HepG2 (cell line): ENCODE data around the gene CPT1B. TPM values are rescaled to one million over a fixed set of nuclear protein-coding genes. Genes with fewer than 3 reads are reported as not detected.

ENCODE experiments used
- BORCS8-MEF2B ChIP-seq: sonication (generic); formaldehyde crosslinking; IDR thresholded peaks from 2 replicates; pipeline ENCODE4 v1.8.0; 2022; ENCODE audit warnings: mild to moderate bottlenecking, missing genetic modification reagents
- CEBPZ ChIP-seq: IDR thresholded peaks from 2 replicates; pipeline ENCODE4 v1.6.1; 2012; ENCODE audit warnings: low read length, improper control_type of control experiment
- CENPX ChIP-seq: sonication (generic); formaldehyde crosslinking; IDR thresholded peaks from 2 replicates; pipeline ENCODE4 v1.9.0; 2021; ENCODE audit warnings: mild to moderate bottlenecking, missing genetic modification reagents, moderate library complexity
- EP300 ChIP-seq, 3 experiments: sonication (generic) in 1 of 3; formaldehyde crosslinking in 1 of 3; IDR thresholded peaks; 2 replicates each; pipeline versions ENCODE4 v1.5.1 to v1.6.1; 2011 to 2020; ENCODE audit warnings: low read depth in 2 of 3, low read length in 2 of 3, borderline replicate concordance in 1 of 3, improper control_type of control experiment in 1 of 3, mild to moderate bottlenecking in 1 of 3, missing genetic modification reagents in 1 of 3, moderate library complexity in 1 of 3
- ETV6 ChIP-seq: sonication (generic); formaldehyde crosslinking; conservative IDR thresholded peaks from 2 replicates; pipeline ENCODE4 v1.4.0; 2020; ENCODE audit warnings: missing genetic modification reagents
- FOXJ3 ChIP-seq: sonication (generic); formaldehyde crosslinking; IDR thresholded peaks from 2 replicates; pipeline ENCODE4 v1.4.0; 2020; ENCODE audit warnings: missing genetic modification reagents, mild to moderate bottlenecking, borderline replicate concordance
- GATA4 ChIP-seq: sonication (generic); IDR thresholded peaks from 2 replicates; pipeline ENCODE4 v1.6.1; 2016; ENCODE audit warnings: antibody characterized with exemption, low read depth, borderline replicate concordance
- HINFP ChIP-seq: sonication (generic); formaldehyde crosslinking; IDR thresholded peaks from 2 replicates; pipeline ENCODE4 v1.4.0; 2020; ENCODE audit warnings: low read depth, mild to moderate bottlenecking, missing genetic modification reagents
- MYPOP ChIP-seq: sonication (generic); formaldehyde crosslinking; IDR thresholded peaks from 2 replicates; pipeline ENCODE4 v1.8.1; 2023; ENCODE audit warnings: mild to moderate bottlenecking, moderate library complexity, missing genetic modification reagents
- SCMH1 ChIP-seq: sonication (generic); formaldehyde crosslinking; IDR thresholded peaks from 2 replicates; pipeline ENCODE4 v1.9.0; 2021; ENCODE audit warnings: missing genetic modification reagents, mild to moderate bottlenecking, borderline replicate concordance
- TEAD3 ChIP-seq: optimal IDR thresholded peaks from 2 replicates; pipeline ENCODE3; 2016; ENCODE audit warnings: borderline replicate concordance
- ZBTB7B ChIP-seq: sonication (generic); formaldehyde crosslinking; IDR thresholded peaks from 2 replicates; pipeline ENCODE4 v1.4.0; 2020; ENCODE audit warnings: missing genetic modification reagents
- ZNF263 ChIP-seq: sonication (generic); formaldehyde crosslinking; IDR thresholded peaks from 2 replicates; pipeline ENCODE4 v1.4.0; 2020; ENCODE audit warnings: missing genetic modification reagents
- ZNF367 ChIP-seq: sonication (generic); formaldehyde crosslinking; IDR thresholded peaks from 2 replicates; pipeline ENCODE4 v1.4.0; 2020; ENCODE audit warnings: missing genetic modification reagents, borderline replicate concordance
- ZNF468 ChIP-seq: sonication (generic); formaldehyde crosslinking; IDR thresholded peaks from 2 replicates; pipeline ENCODE4 v1.8.0; 2022; ENCODE audit warnings: mild to moderate bottlenecking, moderate library complexity, missing genetic modification reagents
- ZNF484 ChIP-seq: sonication (generic); formaldehyde crosslinking; IDR thresholded peaks from 2 replicates; pipeline ENCODE4 v1.5.1; 2020; ENCODE audit warnings: mild to moderate bottlenecking, low read depth, missing genetic modification reagents, borderline replicate concordance
- ZNF616 ChIP-seq: sonication (generic); formaldehyde crosslinking; IDR thresholded peaks from 2 replicates; pipeline ENCODE4 v1.5.0; 2020; ENCODE audit warnings: low read depth, mild to moderate bottlenecking, missing genetic modification reagents
- ZNF619 ChIP-seq: sonication (generic); formaldehyde crosslinking; IDR thresholded peaks from 2 replicates; pipeline ENCODE4 v1.4.0; 2020; ENCODE audit warnings: mild to moderate bottlenecking, missing genetic modification reagents
- ZNF644 ChIP-seq: IDR thresholded peaks from 2 replicates; pipeline ENCODE4 v1.6.1; 2016; ENCODE audit warnings: low read depth
- polyA plus RNA-seq, 8 experiments: library from polyadenylated mRNA; depleted of rRNA in 3 of 8; stranded (reverse) in 7 of 8; unstranded in 1 of 8; fragments of >200 nt; fragmentation: Illumina TruSeq in 4 of 8; extraction: Trizol in 4 of 8; gene quantifications; 2 replicates each; pipeline versions ENCODE4 v1.2.1 to v1.2.3, GENCODE V29; 2011 to 2016; ENCODE audit warnings: low read depth in 4 of 8, missing spikeins in 1 of 8, mixed read lengths in 1 of 8; ENCODE audit not compliant: insufficient read depth in 1 of 8
- total RNA-seq, 5 experiments: library from RNA; depleted of rRNA; stranded (reverse); fragments of >200 nt; fragmentation: Illumina TruSeq; extraction: Trizol; gene quantifications; 2 replicates each; pipeline ENCODE4 v1.2.3, GENCODE V29; 2016; ENCODE audit warnings: low read depth in 1 of 5

The CPT1B gene
- total and polyA plus RNA-seq, 2 of the 13 experiments (the other 11 are each of a cell fraction or from before 2014, with no cell fraction given), result 9.2 to 19.5 TPM

GRCh38 chr22:50562523-50563412 is 15.5 kb downstream of the CPT1B start, which contains the start of gene SYCE3 (continued):
- TF ChIP-seq EP300 (IDR thresholded peaks at IDR 0.05; ENCODE audit: low read depth in 2 of 2, low read length in 2 of 2), result no peak
- no peak for TF ChIP-seq EP300 (CRISPR knock-in tag; IDR thresholded peaks at IDR 0.05; ENCODE audit: borderline replicate concordance)
- no peak for TF ChIP-seq ZNF484 (CRISPR knock-in tag)
- no peak for TF ChIP-seq ZNF616 (CRISPR knock-in tag)
- TF ChIP-seq ZNF619 (CRISPR knock-in tag), result 0 out of 2 replicates have a peak, but pooled peaks have one; percentile 78
- 0 out of 2 replicates have a peak, but pooled peaks have one; percentile 62 for TF ChIP-seq ZBTB7B (CRISPR knock-in tag)
- no peak for TF ChIP-seq GATA4
- TF ChIP-seq CENPX (CRISPR knock-in tag), result no peak
- TF ChIP-seq ZNF263 (CRISPR knock-in tag), result no peak
- no peak for TF ChIP-seq SCMH1 (CRISPR knock-in tag)
- 0 out of 2 replicates have a peak, but pooled peaks have one; percentile 13 for TF ChIP-seq MYPOP (CRISPR knock-in tag)
- peak; percentile 83; the same call in 1 of the 2 replicates for TF ChIP-seq HINFP (CRISPR knock-in tag)
- TF ChIP-seq TEAD3, result peak; percentile 90
- TF ChIP-seq FOXJ3, result no peak
- no peak for TF ChIP-seq ZNF644 (CRISPR knock-in tag)
- TF ChIP-seq CEBPZ, result no peak
- no peak for TF ChIP-seq ZNF468 (CRISPR knock-in tag)
- no peak for TF ChIP-seq ETV6
- TF ChIP-seq BORCS8-MEF2B, result no peak
- TF ChIP-seq ZNF367, result no peak
